B cell (primary cell): Measurements from ENCODE around the gene ARPC2. TPM values are rescaled to one million over a fixed set of nuclear protein-coding genes. Genes with fewer than 3 reads are reported as not detected.

Source experiments
- ATAC-seq: fragments of 200-7000 bp; cut with Tn5 transposase; one replicate; pipeline ENCODE4 v1.10.0; 2021; ENCODE audit warnings: low read depth, mild to moderate bottlenecking, moderate number of reproducible peaks, moderate library complexity
- CTCF ChIA-PET: fragments of 350-600 bp; sonication (Branson Sonifier 250); formaldehyde crosslinking; loops from one replicate; lab custom pipeline; 2021; ENCODE audit warnings: antibody characterized with exemption, inconsistent platforms; lab: Charles Lee
- POLR2A ChIA-PET: fragments of 350-600 bp; sonication (Branson Sonifier 250); formaldehyde crosslinking; loops from one replicate; lab custom pipeline; 2021; ENCODE audit warnings: antibody characterized with exemption; lab: Charles Lee
- DNase-seq: peaks from one replicate; pipeline ENCODE4 v3.0.0; 2013
- H2AFZ ChIP-seq: 2 replicates; pipeline ENCODE4 v1.6.1; 2012; ENCODE audit warnings: mild to moderate bottlenecking, low read depth, low read length; ENCODE audit not compliant: insufficient read depth, poor library complexity, severe bottlenecking
- H3K27ac ChIP-seq, 2 donors: 1 replicate in 1 of 2; 2 replicates in 1 of 2; pipeline ENCODE4 v1.5.1; 2012 to 2013; ENCODE audit warnings: low read length in 2 of 2, mild to moderate bottlenecking in 2 of 2, moderate library complexity in 1 of 2
- H3K27me3 ChIP-seq, 4 experiments: fragments of 200-600 bp in 1 of 4; sonication (generic) in 1 of 4; replicated peaks in 1 of 4; 1 replicate in 2 of 4; 2 replicates in 2 of 4; pipeline versions ENCODE4 v1.6.1 to v1.7.0; 2013 to 2016; ENCODE audit warnings: low read length in 3 of 4, mild to moderate bottlenecking in 2 of 4, mixed read lengths in 1 of 4, moderate library complexity in 1 of 4; ENCODE audit not compliant: insufficient read depth in 4 of 4, control insufficient read depth in 3 of 4; ENCODE audit errors: control extremely low read depth in 1 of 4
- H3K36me3 ChIP-seq, 2 experiments: replicated peaks in 1 of 2; 1 replicate in 1 of 2; 2 replicates in 1 of 2; pipeline versions ENCODE4 v1.6.1 to v1.7.1; 2013; ENCODE audit warnings: low read length in 1 of 2; ENCODE audit not compliant: insufficient read depth in 2 of 2, control insufficient read depth in 1 of 2; ENCODE audit errors: control extremely low read depth in 1 of 2, extremely low read depth in 1 of 2
- H3K4me1 ChIP-seq, 2 donors: fragments of 200-600 bp in 1 of 2; sonication (generic) in 1 of 2; 1 replicate in 1 of 2; 2 replicates in 1 of 2; pipeline versions ENCODE4 v1.5.1 to v1.6.1; 2013 to 2017; ENCODE audit warnings: low read length in 2 of 2; ENCODE audit not compliant: control insufficient read depth in 2 of 2, insufficient read depth in 2 of 2
- H3K4me2 ChIP-seq: replicated peaks from 2 replicates; pipeline ENCODE3; 2012; ENCODE audit warnings: mild to moderate bottlenecking, low read depth, low read length; ENCODE audit not compliant: poor library complexity, severe bottlenecking
- H3K4me3 ChIP-seq, 5 experiments: fragments of 200-600 bp in 1 of 5; sonication (generic) in 1 of 5; 1 replicate in 3 of 5; 2 replicates in 2 of 5; pipeline versions ENCODE4 v1.5.1 to v1.7.0; 2011 to 2016; ENCODE audit warnings: low read length in 4 of 5, mild to moderate bottlenecking in 4 of 5, low read depth in 2 of 5, control low read depth in 1 of 5, moderate library complexity in 1 of 5; ENCODE audit not compliant: insufficient read depth in 1 of 5; ENCODE audit errors: control extremely low read depth in 1 of 5, extremely low read depth in 1 of 5
- H3K79me2 ChIP-seq: fragments of 200-600 bp; sonication (generic); one replicate; pipeline ENCODE4 v1.6.0; 2016; ENCODE audit warnings: low read length; ENCODE audit not compliant: control insufficient read depth, insufficient read depth
- H3K9ac ChIP-seq: fragments of 200-600 bp; sonication (generic); 2 replicates; pipeline ENCODE4 v1.6.1; 2017; ENCODE audit warnings: mild to moderate bottlenecking, low read length, moderate library complexity
- H3K9me3 ChIP-seq, 3 donors: one replicate each; pipeline versions ENCODE4 v1.6.1 to v1.7.1; 2013; ENCODE audit warnings: low read length in 2 of 3; ENCODE audit not compliant: control insufficient read depth in 2 of 3, insufficient read depth in 1 of 3; ENCODE audit errors: control extremely low read depth in 1 of 3
- H4K20me1 ChIP-seq: 2 replicates; pipeline ENCODE4 v1.6.0; 2012; ENCODE audit warnings: mild to moderate bottlenecking, low read length; ENCODE audit not compliant: insufficient read depth, control insufficient read depth, poor library complexity, severe bottlenecking
- H3K27ac Mint-ChIP-seq: one replicate; pipeline ENCODE4 v1.8.0; 2021; ENCODE audit warnings: mixed read lengths
- H3K27me3 Mint-ChIP-seq: one replicate; pipeline ENCODE4 v1.8.0; 2021; ENCODE audit warnings: mixed read lengths
- H3K4me1 Mint-ChIP-seq: one replicate; pipeline ENCODE4 v1.8.0; 2021; ENCODE audit warnings: mixed read lengths
- H3K4me3 Mint-ChIP-seq: one replicate; pipeline ENCODE4 v1.8.0; 2021; ENCODE audit warnings: mixed read lengths
- H3K9me3 Mint-ChIP-seq: one replicate; pipeline ENCODE4 v1.8.0; 2022; ENCODE audit warnings: mixed read lengths; ENCODE audit not compliant: insufficient read depth
- CTCF ChIP-seq: fragments of 200-600 bp; IDR thresholded peaks from one replicate; pipeline ENCODE4 v1.8.0; 2022; ENCODE audit warnings: antibody characterized with exemption, mild to moderate bottlenecking
- EZH2 ChIP-seq: IDR thresholded peaks from 2 replicates; pipeline ENCODE4 v1.6.1; 2012; ENCODE audit warnings: borderline replicate concordance, low read depth, mild to moderate bottlenecking, moderate library complexity, low read length; ENCODE audit not compliant: insufficient read depth, poor library complexity, severe bottlenecking
- WGBS: methylation state at CpG from one replicate; pipeline ENCODE4 v1.1.5; 2013; ENCODE audit warnings: missing lambda C conversion rate; ENCODE audit not compliant: insufficient coverage; 5-methylcytosine and 5-hydroxymethylcytosine counted together
- intact Hi-C: fragments of 100-400 bp; cut with micrococcal nuclease; formaldehyde crosslinking; loops from one replicate; pipeline ENCODE4 v1.10.0; 2022
- polyA plus RNA-seq: library from polyadenylated mRNA; depleted of rRNA; stranded (reverse); fragments of >200 nt; gene quantifications from 2 replicates; pipeline ENCODE4 v1.2.3, GENCODE V29; 2012
- total RNA-seq, 2 donors: library from RNA; stranded (reverse); fragments of 120-200 nt in 1 of 2; gene quantifications; 1 replicate in 1 of 2; 2 replicates in 1 of 2; pipeline versions ENCODE4 v1.2.3 to v1.2.4, GENCODE V29; 2013 to 2022

Gene ARPC2
- total and polyA plus RNA-seq, 2 donors (not counting 1 experiment from before 2014, with no cell fraction given), result 314 to 343 TPM

- H3K9me3 ChIP-seq, result no peaks in the 10 kb centered on the region
- H3K4me3 Mint-ChIP-seq, result no peak overlapping the region
- H2AFZ ChIP-seq, result no peak overlapping the region
- no peak for TF ChIP-seq EZH2
- TF ChIP-seq CTCF, result no peak
- H3K9ac ChIP-seq, result no peak overlapping the region
- H3K27me3 Mint-ChIP-seq, result no peaks in the 10 kb centered on the region
- no peak for DNase-seq
- ATAC-seq, result no peak
- 86% methylated on average over 5 of the region's 5 CpGs for WGBS
- H4K20me1 ChIP-seq, result peaks cover 67% of the 10 kb centered on the region
- H3K4me1 ChIP-seq, result peaks cover 13 to 14% of the 10 kb centered on the region in 2 donors
- ChIA-PET CTCF (interaction anchor here (0.7 to 1.1 kb wide), 2 partner anchors 20 to 68 kb away, joined by 3 read pairs; no protein-coding TSS in a partner anchor), POLR2A (interaction anchor here (0.6 kb wide), 1 partner anchor 20 kb away, joined by 4 read pairs; no protein-coding TSS in a partner anchor)
- no peak overlapping the region for H3K27ac Mint-ChIP-seq
- H3K4me2 ChIP-seq, result no peak overlapping the region
- intact Hi-C loops, result no loop called here
- no peaks in the 10 kb centered on the region for H3K9me3 Mint-ChIP-seq
- peaks cover 15% of the 10 kb centered on the region for H3K4me1 Mint-ChIP-seq
- peaks cover 9 to 82% of the 10 kb centered on the region in 2 experiments for H3K36me3 ChIP-seq
- no peak overlapping the region for H3K4me3 ChIP-seq
- no peaks in the 10 kb centered on the region for H3K27me3 ChIP-seq
- no peaks in the 10 kb centered on the region for H3K79me2 ChIP-seq
- H3K27ac ChIP-seq, result peak overlapping the region in 1 of 2 donors; percentile 42
Observed at GRCh38 chr2:218253232-218253625, 36.2 kb downstream of the ARPC2 start.

GRCh38 chr2:218255446-218255845 is 38.5 kb downstream of the ARPC2 start:
- H3K4me2 ChIP-seq, result no peak overlapping the region
- peak overlapping the region; percentile 4 for H3K27ac Mint-ChIP-seq
- ChIA-PET POLR2A (interaction anchor here (0.9 kb wide), 1 partner anchor 37 kb away, joined by 4 read pairs; no protein-coding TSS in a partner anchor), CTCF (interaction anchor here (1.1 to 3.4 kb wide), 5 partner anchors 11 to 87 kb away, joined by 3 to 19 read pairs (median 5); partner anchors contain the start of genes AAMP and PNKD)
- H3K9ac ChIP-seq, result no peak overlapping the region
- DNase-seq, result no peak
- no peaks in the 10 kb centered on the region for H3K27me3 Mint-ChIP-seq
- H3K4me1 ChIP-seq, result peaks cover 35 to 37% of the 10 kb centered on the region in 2 donors
- no peak overlapping the region for H2AFZ ChIP-seq
- 58% methylated on average over 4 of the region's 6 CpGs for WGBS
- no peak overlapping the region for H3K4me3 ChIP-seq
- no peak overlapping the region for H3K4me3 Mint-ChIP-seq
- H3K9me3 ChIP-seq, result no peaks in the 10 kb centered on the region
- peaks cover 35% of the 10 kb centered on the region for H3K4me1 Mint-ChIP-seq
- no peak for TF ChIP-seq CTCF
- no peak for TF ChIP-seq EZH2
- peaks cover 52% of the 10 kb centered on the region for H4K20me1 ChIP-seq
- H3K9me3 Mint-ChIP-seq, result no peaks in the 10 kb centered on the region
- intact Hi-C loops, result no loop called here
- no peak for ATAC-seq
- no peaks in the 10 kb centered on the region for H3K27me3 ChIP-seq
- H3K27ac ChIP-seq, result no peak overlapping the region
- H3K36me3 ChIP-seq, result peaks cover 8 to 60% of the 10 kb centered on the region in 2 experiments
- no peaks in the 10 kb centered on the region for H3K79me2 ChIP-seq
